ENCODE data around the gene MSH2.

The MSH2 gene

DNA sequence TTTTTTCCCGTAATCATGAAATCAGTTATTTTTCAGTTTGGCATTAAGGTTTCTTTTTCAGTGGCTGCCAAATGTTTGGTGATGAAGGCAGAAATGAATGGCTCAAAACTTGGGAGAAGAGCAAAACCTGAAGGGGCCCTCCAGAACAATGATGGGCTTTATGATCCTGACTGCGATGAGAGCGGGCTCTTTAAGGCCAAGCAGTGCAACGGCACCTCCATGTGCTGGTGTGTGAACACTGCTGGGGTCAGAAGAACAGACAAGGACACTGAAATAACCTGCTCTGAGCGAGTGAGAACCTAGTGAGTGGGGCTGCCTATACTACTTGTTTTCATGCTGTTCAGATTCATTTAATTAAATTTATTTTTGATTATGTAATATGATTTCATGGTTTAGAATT is 29.2 kb upstream of the MSH2 start:
- no peak for TF ChIP-seq SUZ12 (IDR thresholded peaks at IDR 0.05; ENCODE audit: extremely low read depth, insufficient read depth, insufficient read length)
- TF ChIP-seq ZNF274 (IDR thresholded peaks at IDR 0.05; ENCODE audit: low read depth, low read length): no peak
- TF ChIP-seq YY1 (IDR thresholded peaks at IDR 0.05; ENCODE audit: insufficient read depth, insufficient read length): no peak
- H3K4me1 ChIP-seq (ENCODE audit: insufficient read depth, insufficient read length): peaks cover 2% of the 10 kb centered on the region
- DNase-seq (ENCODE audit: low read depth, low spot score): peak; percentile 70
- no peaks in the 10 kb centered on the region for H3K27me3 ChIP-seq (ENCODE audit: insufficient read depth, insufficient read length)
- no peaks in the 10 kb centered on the region for H3K9me3 ChIP-seq (ENCODE audit: insufficient read depth, low read length)
- H3K36me3 ChIP-seq (ENCODE audit: insufficient read depth, insufficient read length, low read length): peaks cover 36% of the 10 kb centered on the region
- H3K4me3 ChIP-seq (ENCODE audit: insufficient read length, low read depth): no peak overlapping the region
- H3K9ac ChIP-seq (ENCODE audit: insufficient read length, low read depth): no peak overlapping the region

DNA sequence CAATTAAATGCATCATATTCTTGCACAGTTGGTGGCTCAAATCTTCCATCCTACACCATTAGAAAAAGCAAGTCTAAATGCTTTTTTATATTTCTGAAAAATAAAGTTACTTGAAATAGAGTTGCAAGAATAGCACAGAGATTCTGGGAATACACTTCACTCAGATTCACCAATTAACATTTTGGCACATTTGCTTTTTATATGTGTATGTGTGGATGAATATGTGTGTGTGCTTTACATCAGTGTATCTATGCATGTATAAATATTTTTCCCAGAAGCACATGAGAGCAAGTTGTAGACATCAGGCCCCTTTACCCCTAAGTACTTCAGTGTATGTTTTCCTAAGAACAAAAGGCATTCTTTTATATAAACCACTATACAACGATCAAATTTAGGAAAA is 27.6 kb upstream of the MSH2 start:
- DNase-seq (ENCODE audit: low read depth, low spot score): no peak

DNA sequence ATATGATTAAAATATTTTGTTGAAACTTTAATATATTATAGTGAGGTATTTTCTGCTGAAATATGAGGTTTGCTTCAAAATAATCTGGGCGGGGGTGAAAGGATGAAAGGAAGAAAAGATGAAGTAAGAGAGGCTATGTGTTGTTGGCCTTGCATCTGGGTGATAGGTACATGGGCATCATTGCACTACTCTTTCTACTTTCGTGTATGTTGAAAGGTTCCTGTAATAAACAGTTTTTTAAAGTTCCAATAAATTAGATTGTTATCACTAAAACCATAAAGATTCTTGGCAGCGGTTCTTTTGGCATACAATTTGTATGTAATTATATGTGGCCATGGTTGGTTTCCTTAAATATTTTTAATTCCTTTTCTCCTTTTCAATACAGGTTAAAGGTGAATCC is 23.6 kb upstream of the MSH2 start:
- no peak for DNase-seq (ENCODE audit: low read depth, low spot score)
- no peaks in the 10 kb centered on the region for H3K9me3 ChIP-seq (ENCODE audit: insufficient read depth, low read length)
- H3K9ac ChIP-seq (ENCODE audit: insufficient read length, low read depth): no peak overlapping the region
- peaks cover 67% of the 10 kb centered on the region for H3K36me3 ChIP-seq (ENCODE audit: insufficient read depth, insufficient read length, low read length)
- H3K27me3 ChIP-seq (ENCODE audit: insufficient read depth, insufficient read length): no peaks in the 10 kb centered on the region
- H3K4me3 ChIP-seq (ENCODE audit: insufficient read length, low read depth): no peak overlapping the region
- no peaks in the 10 kb centered on the region for H3K4me1 ChIP-seq (ENCODE audit: insufficient read depth, insufficient read length)
- TF ChIP-seq YY1 (IDR thresholded peaks at IDR 0.05; ENCODE audit: insufficient read depth, insufficient read length) (no peak), ZNF274 (IDR thresholded peaks at IDR 0.05; ENCODE audit: low read depth, low read length) (no peak), SUZ12 (IDR thresholded peaks at IDR 0.05; ENCODE audit: extremely low read depth, insufficient read depth, insufficient read length) (no peak)

More for the DNA sequence above, 27.6 kb upstream of the MSH2 start:
- Histone ChIP-seq H3K27me3 (ENCODE audit: insufficient read depth, insufficient read length) (no peaks in the 10 kb centered on the region), H3K4me3 (ENCODE audit: insufficient read length, low read depth) (no peak overlapping the region), H3K9ac (ENCODE audit: insufficient read length, low read depth) (no peak overlapping the region), H3K36me3 (ENCODE audit: insufficient read depth, insufficient read length, low read length) (peaks cover 51% of the 10 kb centered on the region), H3K9me3 (ENCODE audit: insufficient read depth, low read length) (no peaks in the 10 kb centered on the region), H3K4me1 (ENCODE audit: insufficient read depth, insufficient read length) (peaks cover 2% of the 10 kb centered on the region)
- no peak for TF ChIP-seq YY1 (IDR thresholded peaks at IDR 0.05; ENCODE audit: insufficient read depth, insufficient read length)
- no peak for TF ChIP-seq SUZ12 (IDR thresholded peaks at IDR 0.05; ENCODE audit: extremely low read depth, insufficient read depth, insufficient read length)
- no peak for TF ChIP-seq ZNF274 (IDR thresholded peaks at IDR 0.05; ENCODE audit: low read depth, low read length)

DNA sequence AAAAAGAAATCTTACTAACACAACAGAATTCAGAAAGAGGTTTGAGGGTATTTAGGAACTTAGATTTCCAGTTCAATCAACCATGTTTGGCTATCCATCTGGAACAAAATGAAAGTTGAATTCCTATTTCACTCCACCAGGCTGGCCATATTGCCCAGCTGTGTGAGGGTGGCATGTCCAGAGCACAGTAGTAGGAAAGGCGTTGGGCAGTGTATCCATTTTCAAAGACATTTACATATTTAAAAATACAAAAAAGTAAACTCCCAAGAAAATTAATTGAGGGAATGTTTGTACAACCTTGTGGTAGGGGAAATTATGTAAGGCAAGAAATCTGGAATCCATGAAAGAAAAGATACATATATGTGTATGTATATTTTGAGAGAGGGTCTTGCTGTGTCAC is 21.5 kb upstream of the MSH2 start:
- TF ChIP-seq SUZ12 (IDR thresholded peaks at IDR 0.05; ENCODE audit: extremely low read depth, insufficient read depth, insufficient read length): no peak
- TF ChIP-seq ZNF274 (IDR thresholded peaks at IDR 0.05; ENCODE audit: low read depth, low read length): no peak
- TF ChIP-seq YY1 (IDR thresholded peaks at IDR 0.05; ENCODE audit: insufficient read depth, insufficient read length): no peak
- DNase-seq (ENCODE audit: low read depth, low spot score): no peak
- H3K4me1 ChIP-seq (ENCODE audit: insufficient read depth, insufficient read length): no peaks in the 10 kb centered on the region
- H3K36me3 ChIP-seq (ENCODE audit: insufficient read depth, insufficient read length, low read length): peaks cover 64% of the 10 kb centered on the region
- no peaks in the 10 kb centered on the region for H3K27me3 ChIP-seq (ENCODE audit: insufficient read depth, insufficient read length)
- H3K9me3 ChIP-seq (ENCODE audit: insufficient read depth, low read length): no peaks in the 10 kb centered on the region
- H3K4me3 ChIP-seq (ENCODE audit: insufficient read length, low read depth): no peak overlapping the region
- H3K9ac ChIP-seq (ENCODE audit: insufficient read length, low read depth): no peak overlapping the region

DNA sequence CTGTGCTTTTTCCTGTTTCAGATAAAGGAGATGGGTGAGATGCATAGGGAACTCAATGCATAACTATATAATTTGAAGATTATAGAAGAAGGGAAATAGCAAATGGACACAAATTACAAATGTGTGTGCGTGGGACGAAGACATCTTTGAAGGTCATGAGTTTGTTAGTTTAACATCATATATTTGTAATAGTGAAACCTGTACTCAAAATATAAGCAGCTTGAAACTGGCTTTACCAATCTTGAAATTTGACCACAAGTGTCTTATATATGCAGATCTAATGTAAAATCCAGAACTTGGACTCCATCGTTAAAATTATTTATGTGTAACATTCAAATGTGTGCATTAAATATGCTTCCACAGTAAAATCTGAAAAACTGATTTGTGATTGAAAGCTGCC is 16.4 kb upstream of the MSH2 start:
- H3K9ac ChIP-seq (ENCODE audit: insufficient read length, low read depth): no peak overlapping the region
- H3K4me1 ChIP-seq (ENCODE audit: insufficient read depth, insufficient read length): peaks cover 2% of the 10 kb centered on the region
- TF ChIP-seq ZNF274 (IDR thresholded peaks at IDR 0.05; ENCODE audit: low read depth, low read length): no peak
- no peak for TF ChIP-seq YY1 (IDR thresholded peaks at IDR 0.05; ENCODE audit: insufficient read depth, insufficient read length)
- no peak for TF ChIP-seq SUZ12 (IDR thresholded peaks at IDR 0.05; ENCODE audit: extremely low read depth, insufficient read depth, insufficient read length)
- DNase-seq (ENCODE audit: low read depth, low spot score): no peak
- no peaks in the 10 kb centered on the region for H3K27me3 ChIP-seq (ENCODE audit: insufficient read depth, insufficient read length)
- no peaks in the 10 kb centered on the region for H3K9me3 ChIP-seq (ENCODE audit: insufficient read depth, low read length)
- H3K36me3 ChIP-seq (ENCODE audit: insufficient read depth, insufficient read length, low read length): peaks cover 30% of the 10 kb centered on the region
- H3K4me3 ChIP-seq (ENCODE audit: insufficient read length, low read depth): no peak overlapping the region

DNA sequence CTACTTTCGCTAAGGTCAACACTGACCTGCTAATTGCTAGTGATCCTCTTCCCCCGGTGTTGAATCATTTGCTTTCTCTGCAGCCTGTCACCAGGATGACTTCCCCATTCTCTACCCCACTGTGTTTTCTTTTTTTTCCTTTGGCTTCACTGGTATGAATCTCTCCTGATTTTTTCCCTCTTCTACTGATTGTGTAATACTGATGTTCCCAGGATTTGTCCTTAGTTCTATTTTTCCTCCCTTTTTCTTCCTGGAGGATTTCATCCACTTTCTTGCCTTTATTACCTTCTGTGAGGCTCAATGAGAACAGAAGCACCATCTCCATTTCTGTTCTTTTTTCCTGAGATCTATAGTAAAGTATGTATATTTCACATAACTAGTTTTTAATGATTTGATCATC is 14.1 kb upstream of the MSH2 start:
- no peak for DNase-seq (ENCODE audit: low read depth, low spot score)
- H3K9me3 ChIP-seq (ENCODE audit: insufficient read depth, low read length): no peaks in the 10 kb centered on the region
- H3K9ac ChIP-seq (ENCODE audit: insufficient read length, low read depth): no peak overlapping the region
- peaks cover 2% of the 10 kb centered on the region for H3K4me1 ChIP-seq (ENCODE audit: insufficient read depth, insufficient read length)
- peaks cover 16% of the 10 kb centered on the region for H3K36me3 ChIP-seq (ENCODE audit: insufficient read depth, insufficient read length, low read length)
- TF ChIP-seq YY1 (IDR thresholded peaks at IDR 0.05; ENCODE audit: insufficient read depth, insufficient read length): no peak
- no peak overlapping the region for H3K4me3 ChIP-seq (ENCODE audit: insufficient read length, low read depth)
- H3K27me3 ChIP-seq (ENCODE audit: insufficient read depth, insufficient read length): no peaks in the 10 kb centered on the region

DNA sequence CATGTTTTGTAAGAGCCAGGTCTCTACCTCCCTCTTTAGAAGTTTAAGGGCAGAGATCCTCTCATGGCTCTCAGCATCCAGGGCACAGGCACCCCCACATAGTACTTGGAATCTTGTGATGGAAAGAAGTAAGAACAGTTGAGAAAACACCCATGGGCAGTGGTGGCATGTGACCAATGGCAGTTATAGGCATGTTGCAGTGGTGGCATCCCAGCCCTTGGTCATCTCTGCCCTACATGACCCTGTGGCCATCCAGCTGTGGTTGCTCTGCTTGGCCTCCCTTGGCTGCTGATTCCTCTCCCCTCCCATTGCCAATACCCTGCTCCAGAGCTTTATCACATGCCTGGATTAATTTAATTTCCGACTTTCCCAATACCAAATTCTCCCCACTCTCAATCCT is 13.3 kb upstream of the MSH2 start:
- no peak for TF ChIP-seq YY1 (IDR thresholded peaks at IDR 0.05; ENCODE audit: insufficient read depth, insufficient read length)
- TF ChIP-seq SUZ12 (IDR thresholded peaks at IDR 0.05; ENCODE audit: extremely low read depth, insufficient read depth, insufficient read length): no peak
- TF ChIP-seq ZNF274 (IDR thresholded peaks at IDR 0.05; ENCODE audit: low read depth, low read length): no peak
- H3K4me3 ChIP-seq (ENCODE audit: insufficient read length, low read depth): no peak overlapping the region
- no peak for DNase-seq (ENCODE audit: low read depth, low spot score)
- H3K9ac ChIP-seq (ENCODE audit: insufficient read length, low read depth): no peak overlapping the region
- H3K36me3 ChIP-seq (ENCODE audit: insufficient read depth, insufficient read length, low read length): peaks cover 14% of the 10 kb centered on the region
- no peaks in the 10 kb centered on the region for H3K9me3 ChIP-seq (ENCODE audit: insufficient read depth, low read length)
- peaks cover 2% of the 10 kb centered on the region for H3K4me1 ChIP-seq (ENCODE audit: insufficient read depth, insufficient read length)
- H3K27me3 ChIP-seq (ENCODE audit: insufficient read depth, insufficient read length): no peaks in the 10 kb centered on the region

Data from NT2/D1 (cell line).